SK-N-SH (cell line): ENCODE measurements around the gene KIAA1191. TPM values are rescaled to one million over a fixed set of nuclear protein-coding genes. Genes with fewer than 3 reads are reported as not detected.

Source experiments
- CTCF ChIA-PET: fragments of 300-600, 350-600 bp; formaldehyde crosslinking; extraction: SDS; loops from one replicate; lab custom pipeline; 2021; lab: Yijun Ruan, JAX
- POLR2A ChIA-PET: fragments of 350-600 bp; sonication (Branson Sonifier 250); formaldehyde crosslinking; extraction: SDS; loops from one replicate; lab custom pipeline; 2020; ENCODE audit warnings: antibody characterized with exemption, inconsistent platforms; lab: Yijun Ruan, JAX
- DNase-seq: peaks from one replicate; pipeline ENCODE4 v3.0.0; 2012
- H2AFZ ChIP-seq: fragments of 200-600 bp; sonication (generic); 2 replicates; pipeline ENCODE4 v1.8.1; 2016; ENCODE audit warnings: antibody characterized with exemption, mild to moderate bottlenecking, low read depth
- H3F3A ChIP-seq: fragments of 200-600 bp; sonication (generic); replicated peaks from 2 replicates; pipeline ENCODE3; 2016; ENCODE audit warnings: antibody characterized with exemption, mild to moderate bottlenecking; ENCODE audit not compliant: insufficient read depth
- H3K27ac ChIP-seq, 2 experiments: fragments of 200-500 bp in 1 of 2; fragments of 200-600 bp in 1 of 2; sonication (Bioruptor generic) in 1 of 2; sonication (generic), shearing (Covaris generic) in 1 of 2; 2 replicates each; pipeline versions ENCODE4 v1.5.1 to v1.6.1; 2014 to 2016; ENCODE audit warnings: low read depth in 2 of 2, inconsistent platforms in 1 of 2, low read length in 1 of 2, mild to moderate bottlenecking in 1 of 2, mixed read lengths in 1 of 2
- H3K27me3 ChIP-seq: fragments of 200-600 bp; sonication (generic), shearing (Covaris generic); 2 replicates; pipeline ENCODE4 v1.6.1; 2016; ENCODE audit warnings: mixed run types; ENCODE audit not compliant: insufficient read depth
- H3K36me3 ChIP-seq, 2 experiments: fragments of 200-500 bp in 1 of 2; fragments of 200-600 bp in 1 of 2; sonication (Bioruptor generic) in 1 of 2; sonication (generic) in 1 of 2; replicated peaks in 1 of 2; 2 replicates each; pipeline versions ENCODE3 to v1.5.1; 2014 to 2016; ENCODE audit warnings: low read length in 1 of 2, mild to moderate bottlenecking in 1 of 2; ENCODE audit not compliant: insufficient read depth in 2 of 2, control insufficient read depth in 1 of 2
- H3K4me1 ChIP-seq, 2 experiments: fragments of 200-500 bp in 1 of 2; fragments of 200-600 bp in 1 of 2; sonication (Bioruptor generic) in 1 of 2; sonication (generic), shearing (Covaris generic) in 1 of 2; 2 replicates each; pipeline versions ENCODE4 v1.5.1 to v1.6.1; 2014 to 2016; ENCODE audit warnings: low read depth in 1 of 2, low read length in 1 of 2, mixed run types in 1 of 2; ENCODE audit not compliant: insufficient read depth in 2 of 2, control insufficient read depth in 1 of 2
- H3K4me2 ChIP-seq: fragments of 200-600 bp; sonication (generic), shearing (Covaris generic); 2 replicates; pipeline ENCODE4 v1.6.1; 2017; ENCODE audit warnings: mixed run types
- H3K4me3 ChIP-seq, 2 experiments: fragments of 200-500 bp in 1 of 2; fragments of 200-600 bp in 1 of 2; sonication (Bioruptor generic) in 1 of 2; sonication (generic), shearing (Covaris generic) in 1 of 2; 2 replicates each; pipeline versions ENCODE4 v1.5.1 to v1.8.1; 2014 to 2016; ENCODE audit warnings: low read depth in 2 of 2, inconsistent platforms in 1 of 2, low read length in 1 of 2, mild to moderate bottlenecking in 1 of 2, mixed read lengths in 1 of 2, moderate library complexity in 1 of 2
- H3K79me2 ChIP-seq: fragments of 200-600 bp; sonication (generic); 2 replicates; pipeline ENCODE4 v1.8.1; 2017; ENCODE audit warnings: mild to moderate bottlenecking; ENCODE audit not compliant: insufficient read depth
- H3K9ac ChIP-seq: fragments of 200-600 bp; sonication (generic); 2 replicates; pipeline ENCODE4 v1.6.1; 2017; ENCODE audit warnings: mixed run types
- H3K9me2 ChIP-seq: fragments of 200-600 bp; sonication (generic); 2 replicates; pipeline ENCODE4 v1.6.1; 2017; ENCODE audit warnings: mixed run types
- H3K9me3 ChIP-seq: fragments of 200-600 bp; sonication (generic); 2 replicates; pipeline ENCODE4 v1.6.1; 2017; ENCODE audit warnings: mixed run types, mild to moderate bottlenecking, moderate library complexity
- H4K20me1 ChIP-seq: fragments of 200-600 bp; sonication (generic); 2 replicates; pipeline ENCODE4 v1.6.1; 2017; ENCODE audit warnings: mild to moderate bottlenecking, mixed run types; ENCODE audit not compliant: insufficient read depth
- CTCF ChIP-seq: fragments of 200-600 bp; sonication (generic); IDR thresholded peaks from 2 replicates; pipeline ENCODE4 v1.6.1; 2017; ENCODE audit warnings: antibody characterized with exemption, mild to moderate bottlenecking, moderate library complexity
- ELF1 ChIP-seq: IDR thresholded peaks from 2 replicates; pipeline ENCODE4 v1.4.0; 2012
- EZH2phosphoT487 ChIP-seq: fragments of 200-600 bp; sonication (generic); IDR thresholded peaks from 2 replicates; pipeline ENCODE4 v1.6.1; 2017; ENCODE audit warnings: low read depth, mixed run types, mild to moderate bottlenecking, antibody characterized with exemption, moderate library complexity, borderline replicate concordance
- FOXM1 ChIP-seq: IDR thresholded peaks from 2 replicates; pipeline ENCODE4 v1.4.0; 2012; ENCODE audit warnings: low read depth, mild to moderate bottlenecking
- MAX ChIP-seq: IDR thresholded peaks from 2 replicates; pipeline ENCODE4 v1.4.0; 2012; ENCODE audit warnings: low read depth
- POLR2AphosphoS5 ChIP-seq: IDR thresholded peaks from 2 replicates; pipeline ENCODE4 v1.6.1; 2012; ENCODE audit warnings: low read depth, low read length
- RAD21 ChIP-seq: IDR thresholded peaks from 2 replicates; pipeline ENCODE4 v1.6.1; 2012; ENCODE audit warnings: mild to moderate bottlenecking, low read length
- RXRA ChIP-seq: IDR thresholded peaks from 2 replicates; pipeline ENCODE4 v1.4.0; 2012; ENCODE audit warnings: low read depth, mild to moderate bottlenecking, borderline replicate concordance
- SMC3 ChIP-seq: IDR thresholded peaks from 2 replicates; pipeline ENCODE4 v1.6.1; 2012; ENCODE audit warnings: low read depth, low read length, improper control_type of control experiment
- USF2 ChIP-seq: fragments of 150-350 bp; IDR thresholded peaks from 2 replicates; pipeline ENCODE4 v1.6.1; 2017; ENCODE audit warnings: antibody characterized with exemption, low read length, low read depth, borderline replicate concordance
- ZBTB33 ChIP-seq: IDR thresholded peaks from 2 replicates; pipeline ENCODE4 v1.4.0; 2012; ENCODE audit warnings: low read depth, borderline replicate concordance
- WGBS: methylation state at CpG from one replicate; pipeline ENCODE4 v1.1.6; 2017; ENCODE audit warnings: low lambda C conversion rate; 5-methylcytosine and 5-hydroxymethylcytosine counted together
- polyA plus RNA-seq, 3 experiments: library from polyadenylated mRNA; depleted of rRNA; stranded (reverse); fragments of >200 nt; gene quantifications; 2 replicates each; pipeline ENCODE4 v1.2.3, GENCODE V29; 2012

The KIAA1191 gene
- polyA plus RNA-seq, 1 of the 3 experiments (the other 2 are of a cell fraction) = 100 TPM

GRCh38 chr5:176369934-176370711 lies 8.6 kb upstream of the KIAA1191 start:
- Histone ChIP-seq H3K4me3 (no peak overlapping the region), H2AFZ (no peak overlapping the region), H3K9ac (no peak overlapping the region), H3F3A (no peaks in the 10 kb centered on the region), H3K36me3 (peaks cover 4 to 25% of the 10 kb centered on the region in 2 experiments), H3K4me1 (peaks cover 0 to 6% of the 10 kb centered on the region in 2 experiments; a peak in 1 of 4 replicates), H3K79me2 (no peaks in the 10 kb centered on the region), H3K27ac (no peak overlapping the region), H3K4me2 (no peak overlapping the region), H3K9me2 (no peaks in the 10 kb centered on the region), H3K27me3 (no peaks in the 10 kb centered on the region), H3K9me3 (no peaks in the 10 kb centered on the region), H4K20me1 (no peaks in the 10 kb centered on the region)
- TF ChIP-seq CTCF (no peak), POLR2AphosphoS5 (no peak), RAD21 (no peak), SMC3 (no peak), ZBTB33 (no peak), RXRA (no peak), EZH2phosphoT487 (no peak), USF2 (no peak), ELF1 (no peak), MAX (no peak), FOXM1 (no peak)
- 86% methylated on average over 8 of the region's 8 CpGs for WGBS
- DNase-seq = no peak
- POLR2A ChIA-PET = interaction anchor here (0.6 kb wide), 1 partner anchor 9 kb away, joined by 3 read pairs; no protein-coding TSS in a partner anchor
- CTCF ChIA-PET = no interaction called here
